Skeletal muscle tissue (tissue), 4 donors: ENCODE results near the gene MDP1. TPM values are rescaled to one million over a fixed set of nuclear protein-coding genes. Genes with fewer than 3 reads are reported as not detected.

Experiments
- H3K27ac ChIP-seq: one replicate; pipeline ENCODE4 v1.7.0; 2013; ENCODE audit warnings: mild to moderate bottlenecking, low read depth, low read length, inconsistent platforms
- H3K27me3 ChIP-seq, 3 donors: one replicate each; pipeline ENCODE4 v1.7.0; 2013; ENCODE audit warnings: low read length in 3 of 3; ENCODE audit not compliant: control insufficient read depth in 3 of 3, insufficient read depth in 3 of 3
- H3K36me3 ChIP-seq, 3 donors: one replicate each; pipeline ENCODE4 v1.7.0; 2013; ENCODE audit warnings: low read length in 3 of 3; ENCODE audit not compliant: control insufficient read depth in 3 of 3, insufficient read depth in 3 of 3
- H3K4me1 ChIP-seq, 3 donors: one replicate each; pipeline ENCODE4 v1.7.0; 2013; ENCODE audit warnings: low read length in 3 of 3, mild to moderate bottlenecking in 3 of 3; ENCODE audit not compliant: control insufficient read depth in 3 of 3, insufficient read depth in 3 of 3
- H3K4me3 ChIP-seq, 3 donors: one replicate each; pipeline ENCODE4 v1.7.0; 2013; ENCODE audit warnings: low read length in 3 of 3
- H3K9ac ChIP-seq, 3 donors: one replicate each; pipeline ENCODE4 v1.7.0; 2013; ENCODE audit warnings: low read length in 3 of 3, mild to moderate bottlenecking in 3 of 3, moderate library complexity in 2 of 3, low read depth in 1 of 3
- H3K9me3 ChIP-seq, 3 donors: one replicate each; pipeline ENCODE4 v1.7.0; 2013; ENCODE audit warnings: low read length in 3 of 3; ENCODE audit not compliant: control insufficient read depth in 3 of 3
- total RNA-seq: library from RNA; depleted of rRNA; stranded (reverse); fragments of >200 nt; gene quantifications from one replicate; pipeline ENCODE4 v1.2.3, GENCODE V29; 2014
- donor health status: Osteomylitis.

Gene MDP1
- total RNA-seq, 1 donor from 2014 or later: 9.9 TPM

DNA sequence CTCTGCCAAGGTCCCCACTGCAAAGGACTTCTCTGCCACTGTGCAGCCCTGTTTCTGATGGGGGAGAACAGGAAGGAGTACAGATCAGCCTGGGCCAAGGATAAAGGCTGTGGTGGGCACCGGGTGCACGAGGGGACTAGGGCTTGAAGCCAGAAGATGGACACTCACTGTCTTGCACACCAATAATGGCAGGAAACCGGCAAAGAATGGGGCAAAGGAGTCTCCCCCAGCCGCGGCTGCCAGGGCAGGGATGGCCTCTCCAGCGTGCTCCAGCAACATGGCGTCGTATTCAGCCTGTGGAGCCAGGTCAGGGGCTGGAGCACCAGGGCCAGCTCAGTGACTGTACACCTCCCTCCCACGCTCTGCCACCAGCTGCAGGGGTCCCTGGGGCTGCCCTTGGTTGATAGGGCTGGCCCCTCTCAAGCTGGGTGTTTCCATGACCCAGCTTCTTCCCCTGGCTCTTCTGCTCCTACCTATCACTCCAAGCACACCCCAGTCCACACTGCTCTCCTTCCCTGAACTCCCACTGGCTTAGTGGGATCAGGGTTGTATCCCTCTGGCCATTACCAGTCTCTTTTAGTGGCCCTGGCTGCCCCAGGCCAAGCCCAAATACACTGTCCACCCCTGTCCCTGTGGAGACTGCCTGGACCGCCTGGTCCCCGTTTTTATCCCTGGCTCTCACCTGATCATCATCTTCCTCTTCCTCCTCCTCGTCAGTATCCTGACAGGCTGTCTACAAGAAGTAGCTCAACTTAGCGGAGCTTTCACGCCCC is 33.6 kb downstream of the MDP1 start:
- Histone ChIP-seq H3K4me3 (no peak overlapping the region), H3K27me3 (no peaks in the 10 kb centered on the region), H3K9me3 (no peaks in the 10 kb centered on the region), H3K4me1 (peaks cover 17 to 26% (median 22%) of the 10 kb centered on the region in 3 donors), H3K9ac (no peak overlapping the region), H3K36me3 (peaks cover 77 to 81% (median 78%) of the 10 kb centered on the region in 3 donors), H3K27ac (no peak overlapping the region)

DNA sequence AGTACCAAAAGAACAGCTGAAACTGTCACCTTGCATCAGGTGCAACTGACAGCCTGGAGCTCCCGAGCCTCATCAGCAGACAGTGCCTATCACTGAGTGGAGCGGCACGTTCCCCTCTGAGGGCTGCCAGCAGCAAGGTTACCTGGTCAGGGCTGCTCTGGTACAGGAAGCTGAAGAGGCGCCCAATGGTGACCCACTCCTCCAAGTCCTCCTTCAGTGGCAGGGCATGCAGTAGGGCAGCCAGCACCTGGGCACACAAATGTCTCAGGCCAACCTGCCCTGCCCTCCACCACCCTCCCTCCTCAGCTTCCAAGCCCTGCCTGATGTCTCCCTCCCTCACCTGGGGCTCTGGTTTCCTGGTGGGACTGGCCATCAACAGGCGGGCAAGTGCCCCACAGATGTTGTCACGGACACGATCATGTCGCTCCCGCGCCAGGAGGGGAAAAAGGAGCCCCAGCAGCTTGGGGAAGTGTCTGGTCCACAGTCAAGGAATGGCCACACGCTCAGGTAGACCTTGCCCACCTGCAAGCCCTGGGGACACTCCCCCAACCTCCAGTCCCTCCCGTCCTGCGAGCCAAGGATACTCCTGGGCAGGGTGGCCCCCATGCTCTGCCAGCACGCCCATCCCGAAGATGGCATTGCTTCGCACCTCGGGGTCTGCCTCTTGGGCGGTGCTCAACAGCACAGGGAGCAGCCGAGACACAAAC is 34.3 kb downstream of the MDP1 start:
- Histone ChIP-seq H3K36me3 (peaks cover 74 to 75% (median 74%) of the 10 kb centered on the region in 3 donors), H3K9me3 (no peaks in the 10 kb centered on the region), H3K27ac (no peak overlapping the region), H3K4me3 (no peak overlapping the region), H3K27me3 (no peaks in the 10 kb centered on the region), H3K9ac (no peak overlapping the region), H3K4me1 (peaks cover 15 to 22% (median 21%) of the 10 kb centered on the region in 3 donors)

DNA sequence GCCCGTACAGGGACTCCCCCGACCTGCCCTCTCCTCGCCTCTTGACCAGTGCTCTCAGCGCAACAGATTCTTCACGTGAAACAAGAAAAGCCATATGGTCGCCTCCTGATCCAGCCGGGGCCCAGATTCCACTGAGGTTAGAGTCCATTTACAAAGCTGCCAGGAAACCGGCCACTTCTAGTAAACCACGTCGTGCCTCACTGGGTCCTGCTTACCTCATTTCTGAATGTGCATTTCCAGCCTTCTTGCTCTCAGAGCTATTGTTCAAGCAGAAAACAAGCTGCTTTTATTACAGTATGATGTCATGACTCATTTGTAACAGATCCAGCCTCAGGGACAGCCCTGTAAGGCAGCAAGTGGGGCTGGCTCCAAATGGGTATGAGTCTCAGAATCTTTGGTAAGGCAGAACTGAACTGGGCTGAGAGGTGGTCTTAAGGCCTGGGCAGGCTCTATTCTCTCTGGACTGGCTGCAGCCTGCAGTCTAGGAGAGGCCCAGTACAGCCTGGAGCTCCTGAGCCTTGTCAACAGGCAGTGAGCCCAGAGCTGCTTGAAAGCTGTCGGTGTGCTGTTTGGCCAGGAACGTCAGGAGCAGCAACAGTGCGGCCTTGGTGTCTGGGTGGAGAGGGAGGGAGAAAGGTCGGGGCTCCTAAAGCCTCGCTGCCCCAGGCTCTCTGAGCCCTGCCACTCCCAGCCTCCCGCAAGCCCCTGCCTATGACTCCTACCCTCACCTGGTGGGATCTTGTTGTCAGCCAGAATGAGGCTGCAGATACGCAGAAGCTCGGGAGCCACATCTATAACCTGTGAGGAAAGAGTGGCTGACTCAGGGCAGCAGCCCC is 35.7 kb downstream of the MDP1 start:
- H3K9ac ChIP-seq: peak overlapping the region; percentile 20 to 72 (median 28)

DNA sequence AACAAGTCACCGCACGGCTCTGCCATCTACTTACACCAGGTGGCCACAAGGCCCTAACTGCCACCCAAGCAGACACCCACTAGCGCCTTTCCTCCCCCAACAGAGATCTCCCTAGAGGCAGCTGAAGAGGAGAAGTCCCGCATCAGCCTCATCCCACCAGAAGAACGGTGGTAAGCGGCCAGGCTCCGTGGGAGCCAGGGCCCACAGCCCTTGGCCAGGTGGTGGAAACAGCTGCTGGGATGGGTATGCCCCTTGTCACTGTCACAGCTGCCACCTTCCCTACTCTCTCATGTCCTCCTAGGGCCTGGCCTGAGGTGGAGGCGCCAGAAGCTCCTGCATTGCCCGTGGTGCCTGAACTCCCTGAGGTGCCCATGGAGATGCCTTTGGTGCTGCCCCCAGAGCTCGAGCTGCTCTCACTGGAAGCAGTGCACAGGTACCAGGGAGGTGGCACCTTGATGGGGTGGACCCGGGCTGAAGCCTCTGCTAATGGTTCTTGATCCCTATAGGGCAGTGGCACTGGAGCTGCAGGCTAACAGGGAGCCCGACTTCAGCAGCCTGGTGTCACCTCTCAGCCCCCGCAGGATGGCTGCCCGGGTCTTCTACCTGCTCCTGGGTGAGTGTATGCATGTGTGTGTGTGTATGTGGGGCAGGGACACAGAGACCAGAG is 36.4 kb downstream of the MDP1 start:
- Histone ChIP-seq H3K9ac (peak overlapping the region in 2 of 3 donors; percentile 22 to 72), H3K4me3 (no peak overlapping the region), H3K36me3 (peaks cover 53 to 55% (median 54%) of the 10 kb centered on the region in 3 donors), H3K4me1 (peaks cover 15 to 22% (median 21%) of the 10 kb centered on the region in 3 donors), H3K27ac (peak overlapping the region; percentile 59), H3K27me3 (no peaks in the 10 kb centered on the region), H3K9me3 (no peaks in the 10 kb centered on the region)

More for the DNA sequence above, 35.7 kb downstream of the MDP1 start:
- Histone ChIP-seq H3K27me3 (no peaks in the 10 kb centered on the region), H3K4me3 (peak overlapping the region in 1 of 3 donors; percentile 35), H3K27ac (peak overlapping the region; percentile 59), H3K36me3 (peaks cover 61 to 62% (median 62%) of the 10 kb centered on the region in 3 donors), H3K9me3 (no peaks in the 10 kb centered on the region), H3K4me1 (peaks cover 15 to 22% (median 21%) of the 10 kb centered on the region in 3 donors)

DNA sequence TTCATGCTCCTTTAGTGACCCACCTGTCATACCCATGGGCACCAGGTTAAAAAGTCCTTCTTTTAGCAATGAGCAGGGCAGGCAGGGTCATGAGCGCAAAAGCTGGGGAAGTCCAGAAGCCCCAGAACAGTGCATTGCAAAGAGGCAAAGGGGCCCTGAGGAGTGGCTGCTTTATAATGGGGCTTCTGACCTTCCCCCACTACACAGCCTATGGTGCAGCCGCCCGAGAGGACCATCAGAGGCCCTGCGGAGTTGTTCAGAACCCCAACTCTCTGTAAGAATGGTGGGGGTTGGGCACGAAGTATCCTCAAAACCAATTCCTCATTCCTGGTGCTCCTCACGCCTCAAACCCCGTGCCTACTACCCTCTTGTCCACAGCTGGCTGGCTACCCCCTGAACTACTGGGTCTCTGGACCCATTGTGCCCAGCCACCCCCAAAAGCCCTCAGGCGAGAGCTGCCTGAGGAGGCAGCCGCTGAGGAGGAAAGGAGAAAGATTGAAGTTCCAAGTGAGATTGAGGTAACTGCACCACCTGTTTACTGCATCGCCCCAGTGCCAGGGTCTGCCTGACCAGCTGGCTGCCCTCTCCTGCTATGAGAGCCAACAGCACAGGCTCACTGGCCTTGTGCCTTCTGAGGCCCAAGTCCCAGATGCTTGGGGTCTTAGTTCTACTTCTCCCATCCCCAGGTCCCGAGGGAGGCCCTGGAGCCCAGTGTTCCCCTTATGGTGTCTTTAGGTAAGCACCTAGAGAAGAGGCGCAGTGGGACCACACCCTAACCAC is 37.3 kb downstream of the MDP1 start:
- H3K36me3 ChIP-seq: peaks cover 46 to 47% (median 46%) of the 10 kb centered on the region in 3 donors
- no peak overlapping the region for H3K27ac ChIP-seq
- H3K9ac ChIP-seq: no peak overlapping the region
- no peaks in the 10 kb centered on the region for H3K9me3 ChIP-seq
- H3K27me3 ChIP-seq: no peaks in the 10 kb centered on the region
- peaks cover 15 to 22% (median 21%) of the 10 kb centered on the region in 3 donors for H3K4me1 ChIP-seq
- no peak overlapping the region for H3K4me3 ChIP-seq

DNA sequence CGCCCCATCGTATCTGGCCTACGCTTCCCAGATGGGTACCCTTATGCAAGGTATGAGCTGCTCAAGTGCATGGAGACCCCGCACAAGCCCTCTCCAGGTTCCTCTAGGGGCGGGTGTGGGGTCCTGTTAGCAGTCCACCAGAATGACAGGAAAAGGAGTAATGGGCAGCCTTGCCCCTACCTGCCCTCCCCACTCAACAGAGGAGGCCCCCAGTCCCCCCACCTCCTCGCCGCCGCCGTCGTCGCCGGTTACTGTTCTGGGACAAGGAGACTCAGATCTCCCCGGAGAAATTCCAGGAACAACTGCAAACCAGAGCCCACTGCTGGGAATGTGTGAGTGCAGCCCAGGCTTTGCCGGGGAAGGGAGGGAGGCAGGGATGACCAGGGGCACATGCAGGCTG is 38.0 kb downstream of the MDP1 start:
- Histone ChIP-seq H3K27me3 (peaks cover 0 to 6% (median 6%) of the 10 kb centered on the region in 3 donors), H3K9ac (no peak overlapping the region), H3K36me3 (peaks cover 40 to 44% (median 42%) of the 10 kb centered on the region in 3 donors), H3K4me3 (no peak overlapping the region), H3K9me3 (no peaks in the 10 kb centered on the region), H3K27ac (no peak overlapping the region), H3K4me1 (peaks cover 19 to 23% (median 22%) of the 10 kb centered on the region in 3 donors)

DNA sequence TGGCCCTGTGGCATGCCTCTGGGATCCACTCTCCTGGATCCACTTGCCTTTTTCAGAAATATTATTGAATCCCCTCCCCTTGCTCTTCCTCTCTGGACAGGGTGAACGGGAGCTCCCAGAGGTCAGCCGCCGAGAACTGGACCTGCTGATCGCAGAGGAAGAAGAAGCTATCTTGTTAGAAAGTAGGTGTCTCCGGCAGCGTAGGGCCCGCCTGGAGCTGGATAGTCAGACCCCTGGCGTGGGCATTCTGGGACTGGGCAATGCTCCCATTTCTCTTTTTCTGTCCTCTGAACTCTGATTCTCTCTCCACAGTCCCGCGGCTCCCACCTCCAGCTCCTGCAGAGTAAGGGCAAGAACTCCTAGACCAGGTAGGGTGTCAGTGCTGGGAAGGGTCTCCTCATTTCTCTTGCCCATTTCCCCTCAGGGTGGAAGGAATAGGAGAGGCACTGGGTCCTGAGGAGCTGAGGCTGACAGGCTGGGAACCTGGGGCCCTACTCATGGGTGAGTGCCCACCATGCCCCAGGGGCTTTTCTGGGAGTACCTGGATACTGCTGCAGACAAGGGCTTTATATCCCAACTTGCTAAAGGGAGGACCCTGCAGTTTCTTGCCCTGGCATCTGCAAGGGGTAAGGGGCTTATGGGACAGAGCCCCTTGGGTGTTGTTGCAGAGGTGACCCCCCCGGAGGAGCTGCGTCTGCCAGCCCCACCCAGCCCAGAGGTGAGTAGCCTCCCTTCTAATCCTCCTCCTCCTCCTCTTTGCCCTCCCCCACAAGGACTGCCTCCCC is 38.6 kb downstream of the MDP1 start:
- Histone ChIP-seq H3K27me3 (peaks cover 0 to 12% (median 12%) of the 10 kb centered on the region in 3 donors), H3K36me3 (peaks cover 33 to 40% (median 38%) of the 10 kb centered on the region in 3 donors), H3K9me3 (no peaks in the 10 kb centered on the region), H3K27ac (no peak overlapping the region), H3K4me3 (no peak overlapping the region), H3K4me1 (peaks cover 22 to 26% (median 24%) of the 10 kb centered on the region in 3 donors), H3K9ac (no peak overlapping the region)

DNA sequence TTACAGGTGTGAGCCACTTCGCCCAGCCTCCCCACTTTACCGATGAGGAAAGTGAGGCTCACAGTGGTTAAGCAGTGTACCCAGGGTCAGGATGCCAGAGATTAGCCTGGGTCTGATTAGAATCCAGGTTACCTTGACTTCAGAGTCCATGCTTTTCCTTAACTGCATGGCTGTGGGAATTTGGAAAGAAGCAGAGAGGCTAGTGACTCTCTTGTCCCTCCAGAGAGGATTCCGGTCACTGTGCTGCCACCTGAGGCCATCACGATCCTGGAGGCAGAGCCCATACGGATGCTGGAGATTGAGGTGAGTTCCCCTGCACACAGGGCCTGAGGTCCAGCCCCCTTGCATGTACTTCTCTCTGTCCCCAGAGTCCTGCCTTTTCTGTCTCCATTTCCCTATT is 39.3 kb downstream of the MDP1 start:
- H3K36me3 ChIP-seq: peaks cover 28 to 33% (median 31%) of the 10 kb centered on the region in 3 donors
- H3K9ac ChIP-seq: no peak overlapping the region

More for the DNA sequence above, 39.3 kb downstream of the MDP1 start:
- Histone ChIP-seq H3K27me3 (peaks cover 0 to 18% (median 17%) of the 10 kb centered on the region in 3 donors), H3K9me3 (no peaks in the 10 kb centered on the region), H3K4me1 (peaks cover 27 to 32% (median 28%) of the 10 kb centered on the region in 3 donors), H3K27ac (no peak overlapping the region), H3K4me3 (no peak overlapping the region)
